Endothelial cell of umbilical vein (primary cell): ENCODE results near the gene VTI1A.

Source experiments
- FOS ChIP-seq: IDR thresholded peaks from 2 replicates; pipeline ENCODE4 v1.6.1; 2011; ENCODE audit warnings: mild to moderate bottlenecking, low read length, moderate library complexity, borderline replicate concordance; ENCODE audit not compliant: insufficient read depth
- GATA2 ChIP-seq: IDR thresholded peaks from 2 replicates; pipeline ENCODE4 v1.7.0; 2011; ENCODE audit warnings: low read depth, mild to moderate bottlenecking, moderate library complexity, mixed read lengths, low read length; ENCODE audit not compliant: insufficient read length, insufficient read depth
- POLR2A ChIP-seq: IDR thresholded peaks from 2 replicates; pipeline ENCODE4 v1.6.1; 2012; ENCODE audit warnings: low read depth, mild to moderate bottlenecking, control low read depth, low read length
- POLR2AphosphoS5 ChIP-seq: IDR thresholded peaks from 2 replicates; pipeline ENCODE4 v1.6.1; 2012; ENCODE audit warnings: low read depth, mild to moderate bottlenecking, control low read depth, low read length, moderate library complexity; ENCODE audit not compliant: insufficient read depth
- TF ChIP-seq, protein P1 (sequence below), 2 donors: IDR thresholded peaks; 1 replicate in 1 of 2; 2 replicates in 1 of 2; pipeline ENCODE4 v1.5.1; 2011; ENCODE audit warnings: low read length in 2 of 2, mild to moderate bottlenecking in 2 of 2, moderate library complexity in 2 of 2, control low read depth in 1 of 2, inconsistent platforms in 1 of 2, low read depth in 1 of 2; ENCODE audit not compliant: insufficient read depth in 1 of 2; ENCODE audit errors: extremely low read depth in 1 of 2
- TF ChIP-seq, protein P2 (sequence below): IDR thresholded peaks from 2 replicates; pipeline ENCODE4 v1.6.1; 2011; ENCODE audit not compliant: insufficient read depth, insufficient read length

DNA sequence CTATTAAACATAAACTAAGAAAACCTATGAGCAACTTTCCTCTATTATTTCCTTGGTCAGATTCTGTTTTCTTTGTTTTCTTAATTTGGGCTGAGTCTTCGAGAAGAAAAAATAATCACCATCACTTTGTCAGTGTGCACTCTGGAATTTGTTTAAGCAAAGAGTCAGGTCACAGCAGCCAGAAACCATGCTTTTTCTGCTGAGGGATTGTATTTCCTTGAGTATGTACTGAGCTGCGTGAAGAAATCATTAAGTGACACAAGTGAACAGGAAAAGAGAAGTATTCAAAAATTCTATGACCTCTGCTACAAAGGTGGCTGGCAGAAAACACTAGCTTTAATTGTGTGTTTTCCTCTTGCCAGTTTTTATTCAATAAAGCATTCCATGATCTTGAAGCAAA lies 249.6 kb downstream of the VTI1A start:
- TF ChIP-seq, protein P1, sequence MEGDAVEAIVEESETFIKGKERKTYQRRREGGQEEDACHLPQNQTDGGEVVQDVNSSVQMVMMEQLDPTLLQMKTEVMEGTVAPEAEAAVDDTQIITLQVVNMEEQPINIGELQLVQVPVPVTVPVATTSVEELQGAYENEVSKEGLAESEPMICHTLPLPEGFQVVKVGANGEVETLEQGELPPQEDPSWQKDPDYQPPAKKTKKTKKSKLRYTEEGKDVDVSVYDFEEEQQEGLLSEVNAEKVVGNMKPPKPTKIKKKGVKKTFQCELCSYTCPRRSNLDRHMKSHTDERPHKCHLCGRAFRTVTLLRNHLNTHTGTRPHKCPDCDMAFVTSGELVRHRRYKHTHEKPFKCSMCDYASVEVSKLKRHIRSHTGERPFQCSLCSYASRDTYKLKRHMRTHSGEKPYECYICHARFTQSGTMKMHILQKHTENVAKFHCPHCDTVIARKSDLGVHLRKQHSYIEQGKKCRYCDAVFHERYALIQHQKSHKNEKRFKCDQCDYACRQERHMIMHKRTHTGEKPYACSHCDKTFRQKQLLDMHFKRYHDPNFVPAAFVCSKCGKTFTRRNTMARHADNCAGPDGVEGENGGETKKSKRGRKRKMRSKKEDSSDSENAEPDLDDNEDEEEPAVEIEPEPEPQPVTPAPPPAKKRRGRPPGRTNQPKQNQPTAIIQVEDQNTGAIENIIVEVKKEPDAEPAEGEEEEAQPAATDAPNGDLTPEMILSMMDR (IDR thresholded peaks at IDR 0.05; ENCODE audit: extremely low read depth in 1 of 2, insufficient read depth in 1 of 2, low read depth in 1 of 2, low read length in 2 of 2): no peak
- TF ChIP-seq, protein P2, sequence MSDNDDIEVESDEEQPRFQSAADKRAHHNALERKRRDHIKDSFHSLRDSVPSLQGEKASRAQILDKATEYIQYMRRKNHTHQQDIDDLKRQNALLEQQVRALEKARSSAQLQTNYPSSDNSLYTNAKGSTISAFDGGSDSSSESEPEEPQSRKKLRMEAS: no peak
- TF ChIP-seq FOS: no peak
- no peak for TF ChIP-seq POLR2AphosphoS5
- TF ChIP-seq POLR2A: no peak
- TF ChIP-seq GATA2: no peak
